T-cell (primary cell): ENCODE measurements around the gene SDK1. TPM values are rescaled to one million over a fixed set of nuclear protein-coding genes. Genes with fewer than 3 reads are reported as not detected.
A peak's percentile ranks its signal among the peaks of the same experiment; 100 is the strongest.

Experiments
- ATAC-seq, 4 experiments: fragments of 200-7000 bp in 3 of 4; fragments of 150-1000 bp in 1 of 4; cut with Tn5 transposase; replicated peaks in 1 of 4; 1 replicate in 3 of 4; 2 replicates in 1 of 4; pipeline ENCODE4 v1.10.0; 2021; ENCODE audit warnings: moderate library complexity in 3 of 4, mild to moderate bottlenecking in 2 of 4, moderate number of reproducible peaks in 1 of 4
- CTCF ChIA-PET, 2 donors: fragments of 300-600 bp; sonication (Branson Sonifier 250); formaldehyde crosslinking; loops; one replicate each; lab custom pipeline; 2022; ENCODE audit warnings: antibody characterized with exemption in 2 of 2; lab: Charles Lee
- POLR2A ChIA-PET, 2 donors: fragments of 300-600 bp; sonication (Branson Sonifier 250); formaldehyde crosslinking; loops; one replicate each; lab custom pipeline; 2022; ENCODE audit warnings: antibody characterized with exemption in 2 of 2; lab: Charles Lee
- DNase-seq, 35 experiments: peaks; one replicate each; pipeline versions ENCODE4 v3.0.0 to v3.0.0-alpha.2; 2013 to 2023
- H3K27ac ChIP-seq: one replicate; pipeline ENCODE4 v1.5.1; 2013; ENCODE audit warnings: low read length
- H3K27me3 ChIP-seq, 2 experiments: replicated peaks in 1 of 2; 1 replicate in 1 of 2; 2 replicates in 1 of 2; pipeline versions ENCODE4 v1.6.1 to v1.7.0; 2013; ENCODE audit warnings: low read length in 1 of 2, mixed read lengths in 1 of 2; ENCODE audit not compliant: control insufficient read depth in 2 of 2, insufficient read depth in 2 of 2; ENCODE audit errors: extremely low read depth in 1 of 2
- H3K36me3 ChIP-seq, 2 donors: 1 replicate in 1 of 2; 2 replicates in 1 of 2; pipeline versions ENCODE4 v1.6.1 to v1.7.0; 2013; ENCODE audit warnings: low read length in 1 of 2; ENCODE audit not compliant: control insufficient read depth in 2 of 2, insufficient read depth in 1 of 2; ENCODE audit errors: extremely low read depth in 1 of 2
- H3K4me1 ChIP-seq, 2 experiments: 1 replicate in 1 of 2; 2 replicates in 1 of 2; pipeline versions ENCODE4 v1.6.1 to v1.7.0; 2013; ENCODE audit warnings: low read length in 2 of 2, mixed read lengths in 1 of 2; ENCODE audit not compliant: insufficient read depth in 2 of 2, control insufficient read depth in 1 of 2; ENCODE audit errors: extremely low read depth in 1 of 2
- H3K4me3 ChIP-seq, 2 donors: 1 replicate in 1 of 2; 2 replicates in 1 of 2; pipeline versions ENCODE4 v1.5.1 to v1.7.0; 2013; ENCODE audit warnings: mild to moderate bottlenecking in 2 of 2, low read length in 1 of 2, moderate library complexity in 1 of 2; ENCODE audit not compliant: control insufficient read depth in 1 of 2; ENCODE audit errors: extremely low read depth in 1 of 2
- H3K9me3 ChIP-seq: 2 replicates; pipeline ENCODE4 v1.7.0; 2013
- H3K27ac Mint-ChIP-seq, 2 donors: one replicate each; pipeline ENCODE4 v1.8.0; 2020 to 2021; ENCODE audit warnings: mild to moderate bottlenecking in 2 of 2, mixed read lengths in 2 of 2
- H3K27me3 Mint-ChIP-seq, 2 donors: one replicate each; pipeline ENCODE4 v1.8.0; 2021 to 2022; ENCODE audit warnings: mixed read lengths in 2 of 2
- H3K36me3 Mint-ChIP-seq: one replicate; pipeline ENCODE4 v1.8.0; 2021; ENCODE audit warnings: mixed read lengths
- H3K4me1 Mint-ChIP-seq, 3 donors: one replicate each; pipeline ENCODE4 v1.8.0; 2020 to 2022; ENCODE audit warnings: mixed read lengths in 3 of 3, mild to moderate bottlenecking in 1 of 3
- H3K4me3 Mint-ChIP-seq, 3 donors: one replicate each; pipeline ENCODE4 v1.8.0; 2020 to 2022; ENCODE audit warnings: mild to moderate bottlenecking in 3 of 3, mixed read lengths in 3 of 3, moderate library complexity in 3 of 3
- H3K9me3 Mint-ChIP-seq, 3 donors: one replicate each; pipeline ENCODE4 v1.8.0; 2020 to 2022; ENCODE audit warnings: mixed read lengths in 3 of 3
- WGBS: methylation state at CpG from one replicate; pipeline ENCODE4 v1.1.5; 2013; ENCODE audit warnings: missing lambda C conversion rate; ENCODE audit not compliant: insufficient coverage; 5-methylcytosine and 5-hydroxymethylcytosine counted together
- total RNA-seq, 35 experiments: library from RNA in 6 of 35; stranded (reverse) in 6 of 35; fragments of 120-200 nt in 1 of 35; gene quantifications; one replicate each; pipeline versions ENCODE4 v1.2.1 to v1.2.4 and lab custom pipeline; 2013 to 2026

The SDK1 gene
- total RNA-seq, 5 donors from 2014 or later (not counting 1 experiment from before 2014, with no cell fraction given), result 0.47 to 1.7 (median 0.63) TPM

- no peaks in the 10 kb centered on the region for H3K27me3 Mint-ChIP-seq
- H3K4me3 ChIP-seq, result no peak overlapping the region
These were observed 903.6 kb downstream of the SDK1 start for GRCh38 chr7:4204513-4205165.

GRCh38 chr7:4205828-4206227, 904.8 kb downstream of the SDK1 start:
- Histone ChIP-seq H3K9me3 (no peaks in the 10 kb centered on the region), H3K27ac (no peak overlapping the region), H3K4me1 (no peaks in the 10 kb centered on the region), H3K4me3 (no peak overlapping the region), H3K36me3 (no peaks in the 10 kb centered on the region), H3K27me3 (no peaks in the 10 kb centered on the region)
- ChIA-PET POLR2A (no interaction called here), CTCF (interaction anchor here in 1 of 2 donors (0.6 kb wide), 1 partner anchor 587 kb away, joined by 3 read pairs; no protein-coding TSS in a partner anchor)
- ATAC-seq, result no peak
- H3K27ac Mint-ChIP-seq, result no peak overlapping the region
- WGBS, result 88% methylated on average over 18 of the region's 18 CpGs
- no peaks in the 10 kb centered on the region for H3K9me3 Mint-ChIP-seq
- H3K36me3 Mint-ChIP-seq, result no peaks in the 10 kb centered on the region
- no peak for DNase-seq
- H3K4me3 Mint-ChIP-seq, result peak overlapping the region in 1 of 3 donors; percentile 24
- peaks cover 0 to 16% (median 8%) of the 10 kb centered on the region in 3 donors for H3K4me1 Mint-ChIP-seq
- H3K27me3 Mint-ChIP-seq, result no peaks in the 10 kb centered on the region

More at GRCh38 chr7:4204513-4205165, 903.6 kb downstream of the SDK1 start:
- ATAC-seq, result peak in 3 of 4 experiments; percentile 74 to 91 (median 85)
- ChIA-PET CTCF (no interaction called here), POLR2A (no interaction called here)
- H3K9me3 ChIP-seq, result no peaks in the 10 kb centered on the region
- Mint-ChIP-seq H3K9me3 (no peaks in the 10 kb centered on the region), H3K4me3 (peak overlapping the region in 2 of 3 donors; percentile 64 to 83), H3K27ac (peak overlapping the region in 1 of 2 donors; percentile 84), H3K4me1 (peaks cover 0 to 16% (median 8%) of the 10 kb centered on the region in 3 donors), H3K36me3 (no peaks in the 10 kb centered on the region)
- H3K4me1 ChIP-seq, result no peaks in the 10 kb centered on the region
- no peaks in the 10 kb centered on the region for H3K27me3 ChIP-seq
- H3K27ac ChIP-seq, result no peak overlapping the region
- peak in 13 of 35 experiments; percentile 6 to 65 (median 23) for DNase-seq
- no peaks in the 10 kb centered on the region for H3K36me3 ChIP-seq
- whole genome bisulfite sequencing, result 89% methylated on average over 27 of the region's 32 CpGs

DNA sequence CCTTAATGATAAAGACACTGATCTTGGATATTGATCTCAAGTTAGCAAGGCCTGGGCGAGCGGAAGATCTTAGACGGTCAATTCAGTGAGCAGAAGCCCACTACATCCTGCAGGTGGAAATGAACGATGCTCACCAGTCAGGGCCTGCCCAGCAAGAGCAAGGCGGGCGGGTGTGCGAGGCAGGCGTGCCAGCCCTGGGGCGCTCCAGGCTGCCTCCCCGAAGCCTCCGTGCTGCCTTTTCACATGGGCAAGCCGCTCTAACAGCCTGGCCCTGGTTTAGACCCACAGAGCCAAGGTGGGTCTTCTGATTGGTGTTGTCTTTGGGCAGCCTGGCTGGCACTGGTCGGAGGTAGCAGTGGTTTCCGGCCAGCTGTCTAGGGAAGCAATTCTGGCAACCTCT, 906.0 kb downstream of the SDK1 start:
- H3K9me3 Mint-ChIP-seq, result no peaks in the 10 kb centered on the region
- H3K36me3 Mint-ChIP-seq, result no peaks in the 10 kb centered on the region
- Histone ChIP-seq H3K27me3 (no peaks in the 10 kb centered on the region), H3K27ac (no peak overlapping the region), H3K4me3 (no peak overlapping the region), H3K9me3 (no peaks in the 10 kb centered on the region), H3K4me1 (no peaks in the 10 kb centered on the region), H3K36me3 (no peaks in the 10 kb centered on the region)
- POLR2A ChIA-PET, result no interaction called here
- CTCF ChIA-PET, result no interaction called here
- ATAC-seq, result no peak
- H3K27ac Mint-ChIP-seq, result no peak overlapping the region
- no peak for DNase-seq
- 93% methylated on average over 14 of the region's 14 CpGs for WGBS
- no peaks in the 10 kb centered on the region for H3K27me3 Mint-ChIP-seq
- no peak overlapping the region for H3K4me3 Mint-ChIP-seq
- peaks cover 0 to 16% (median 8%) of the 10 kb centered on the region in 3 donors for H3K4me1 Mint-ChIP-seq

- no peaks in the 10 kb centered on the region for H3K36me3 ChIP-seq
- Mint-ChIP-seq H3K4me1 (peaks cover 0 to 16% (median 8%) of the 10 kb centered on the region in 3 donors), H3K27me3 (no peaks in the 10 kb centered on the region), H3K4me3 (no peak overlapping the region), H3K36me3 (no peaks in the 10 kb centered on the region), H3K27ac (no peak overlapping the region), H3K9me3 (no peaks in the 10 kb centered on the region)
- DNase-seq (no peak), ATAC-seq (no peak)
- H3K27ac ChIP-seq, result no peak overlapping the region
- no peak overlapping the region for H3K4me3 ChIP-seq
- H3K9me3 ChIP-seq, result no peaks in the 10 kb centered on the region
- ChIA-PET POLR2A (interaction anchor here in 1 of 2 donors (0.5 kb wide), 1 partner anchor 1237 kb away, joined by 5 read pairs; no protein-coding TSS in a partner anchor), CTCF (no interaction called here)
- H3K27me3 ChIP-seq, result no peaks in the 10 kb centered on the region
- no peaks in the 10 kb centered on the region for H3K4me1 ChIP-seq
- 89% methylated on average over 15 of the region's 15 CpGs for WGBS
These were observed 907.0 kb downstream of the SDK1 start for GRCh38 chr7:4208086-4208485.

DNA sequence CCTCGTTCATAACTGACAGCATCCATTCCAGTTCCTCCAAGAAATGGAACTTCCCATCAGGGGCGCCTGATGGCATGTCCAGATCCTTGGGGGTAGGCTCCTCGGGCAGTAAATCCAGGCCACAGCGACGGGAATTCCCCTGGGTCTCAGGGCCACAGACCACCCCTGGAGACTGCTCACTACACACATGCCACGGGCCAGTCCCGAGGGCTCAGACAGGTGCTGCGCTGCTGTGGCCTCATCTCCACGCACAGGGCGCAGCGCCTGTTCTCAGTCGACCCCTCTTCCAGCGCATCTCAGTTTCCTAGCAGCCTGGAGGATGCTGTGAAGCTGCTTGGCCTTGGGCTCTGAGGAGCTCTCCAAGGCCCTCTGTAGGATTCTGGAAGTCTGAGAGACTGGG, 907.5 kb downstream of the SDK1 start:
- DNase-seq (no peak), ATAC-seq (no peak)
- POLR2A ChIA-PET, result no interaction called here
- CTCF ChIA-PET, result no interaction called here
- H3K27me3 Mint-ChIP-seq, result no peaks in the 10 kb centered on the region
- H3K9me3 Mint-ChIP-seq, result no peaks in the 10 kb centered on the region
- H3K4me3 Mint-ChIP-seq, result no peak overlapping the region
- Histone ChIP-seq H3K36me3 (no peaks in the 10 kb centered on the region), H3K27me3 (no peaks in the 10 kb centered on the region), H3K4me3 (no peak overlapping the region), H3K9me3 (no peaks in the 10 kb centered on the region), H3K27ac (no peak overlapping the region), H3K4me1 (no peaks in the 10 kb centered on the region)
- H3K4me1 Mint-ChIP-seq, result peaks cover 0 to 16% (median 8%) of the 10 kb centered on the region in 3 donors
- no peak overlapping the region for H3K27ac Mint-ChIP-seq
- WGBS, result 84% methylated on average over 12 of the region's 13 CpGs
- H3K36me3 Mint-ChIP-seq, result no peaks in the 10 kb centered on the region

GRCh38 chr7:4209126-4209525, 908.1 kb downstream of the SDK1 start:
- ChIA-PET POLR2A (no interaction called here), CTCF (no interaction called here)
- Mint-ChIP-seq H3K4me3 (no peak overlapping the region), H3K36me3 (no peaks in the 10 kb centered on the region), H3K4me1 (peaks cover 0 to 11% (median 8%) of the 10 kb centered on the region in 3 donors), H3K27me3 (no peaks in the 10 kb centered on the region), H3K27ac (no peak overlapping the region), H3K9me3 (no peaks in the 10 kb centered on the region)
- no peaks in the 10 kb centered on the region for H3K9me3 ChIP-seq
- ATAC-seq (no peak), DNase-seq (no peak)
- H3K4me1 ChIP-seq, result no peaks in the 10 kb centered on the region
- H3K27ac ChIP-seq, result no peak overlapping the region
- 6% methylated on average over 2 of the region's 10 CpGs for WGBS
- no peaks in the 10 kb centered on the region for H3K27me3 ChIP-seq
- no peaks in the 10 kb centered on the region for H3K36me3 ChIP-seq
- no peak overlapping the region for H3K4me3 ChIP-seq
